Effector memory CD8-positive, alpha-beta T cell (primary cell): ENCODE measurements around the gene FSTL5.

Source experiments
- ATAC-seq: fragments of 150-1000 bp; cut with Tn5 transposase; replicated peaks from 2 replicates; pipeline ENCODE4 v1.10.0; 2021; ENCODE audit warnings: mild to moderate bottlenecking, moderate library complexity
- DNase-seq, 3 experiments: peaks; one replicate each; pipeline ENCODE4 v3.0.0; 2021
- H3K27ac Mint-ChIP-seq, 2 donors: one replicate each; pipeline ENCODE4 v1.8.0; 2022; ENCODE audit warnings: mild to moderate bottlenecking in 2 of 2, mixed read lengths in 2 of 2, moderate library complexity in 2 of 2
- H3K27me3 Mint-ChIP-seq, 2 donors: one replicate each; pipeline ENCODE4 v1.8.0; 2022; ENCODE audit warnings: mixed read lengths in 2 of 2
- H3K36me3 Mint-ChIP-seq: one replicate; pipeline ENCODE4 v1.8.0; 2022; ENCODE audit warnings: mild to moderate bottlenecking, moderate library complexity, mixed read lengths; ENCODE audit not compliant: insufficient read depth
- H3K4me1 Mint-ChIP-seq, 2 donors: one replicate each; pipeline ENCODE4 v1.8.0; 2022; ENCODE audit warnings: low read depth in 2 of 2, mixed read lengths in 2 of 2
- H3K4me3 Mint-ChIP-seq, 2 donors: one replicate each; pipeline ENCODE4 v1.8.0; 2022; ENCODE audit warnings: mild to moderate bottlenecking in 2 of 2, mixed read lengths in 2 of 2, moderate library complexity in 2 of 2
- H3K9me3 Mint-ChIP-seq, 2 donors: one replicate each; pipeline ENCODE4 v1.8.0; 2022; ENCODE audit warnings: mixed read lengths in 2 of 2

The FSTL5 gene

GRCh38 chr4:161949946-161950725 is 213.7 kb downstream of the FSTL5 start:
- no peaks in the 10 kb centered on the region for H3K4me1 Mint-ChIP-seq
- H3K9me3 Mint-ChIP-seq, result peaks cover 11 to 14% of the 10 kb centered on the region in 2 donors
- H3K4me3 Mint-ChIP-seq, result no peak overlapping the region
- H3K27me3 Mint-ChIP-seq, result no peaks in the 10 kb centered on the region
- no peak for DNase-seq
- no peaks in the 10 kb centered on the region for H3K36me3 Mint-ChIP-seq
- no peak overlapping the region for H3K27ac Mint-ChIP-seq
- ATAC-seq, result no peak

- Mint-ChIP-seq H3K4me1 (no peaks in the 10 kb centered on the region), H3K27ac (no peak overlapping the region), H3K4me3 (no peak overlapping the region), H3K36me3 (no peaks in the 10 kb centered on the region), H3K9me3 (peaks cover 14 to 15% of the 10 kb centered on the region in 2 donors), H3K27me3 (no peaks in the 10 kb centered on the region)
- ATAC-seq (no peak), DNase-seq (no peak)
Measured at GRCh38 chr4:161948026-161948770, 215.6 kb downstream of the FSTL5 start.

- Mint-ChIP-seq H3K27ac (no peak overlapping the region), H3K4me1 (no peaks in the 10 kb centered on the region)
- no peak for ATAC-seq
Measured at GRCh38 chr4:161937596-161937995, 226.2 kb downstream of the FSTL5 start.

GRCh38 chr4:161936625-161937550 is 226.9 kb downstream of the FSTL5 start:
- H3K27ac Mint-ChIP-seq, result no peak overlapping the region
- ATAC-seq (no peak), DNase-seq (no peak)
- H3K4me1 Mint-ChIP-seq, result no peaks in the 10 kb centered on the region
- H3K36me3 Mint-ChIP-seq, result no peaks in the 10 kb centered on the region
- no peak overlapping the region for H3K4me3 Mint-ChIP-seq
- peaks cover 0 to 6% of the 10 kb centered on the region in 2 donors for H3K9me3 Mint-ChIP-seq
- H3K27me3 Mint-ChIP-seq, result no peaks in the 10 kb centered on the region

More at GRCh38 chr4:161937596-161937995, 226.2 kb downstream of the FSTL5 start:
- DNase-seq, result no peak
- peaks cover 0 to 11% of the 10 kb centered on the region in 2 donors for H3K9me3 Mint-ChIP-seq
- H3K36me3 Mint-ChIP-seq, result no peaks in the 10 kb centered on the region
- no peaks in the 10 kb centered on the region for H3K27me3 Mint-ChIP-seq
- H3K4me3 Mint-ChIP-seq, result no peak overlapping the region

GRCh38 chr4:161931089-161931488 is 232.7 kb downstream of the FSTL5 start:
- no peak overlapping the region for H3K4me3 Mint-ChIP-seq
- H3K27me3 Mint-ChIP-seq, result no peaks in the 10 kb centered on the region
- ATAC-seq (no peak), DNase-seq (no peak)
- H3K9me3 Mint-ChIP-seq, result peaks cover 7 to 9% of the 10 kb centered on the region in 2 donors
- H3K36me3 Mint-ChIP-seq, result no peaks in the 10 kb centered on the region
- no peak overlapping the region for H3K27ac Mint-ChIP-seq
- H3K4me1 Mint-ChIP-seq, result no peaks in the 10 kb centered on the region

GRCh38 chr4:161929956-161930355 is 233.8 kb downstream of the FSTL5 start:
- H3K9me3 Mint-ChIP-seq, result peaks cover 6 to 7% of the 10 kb centered on the region in 2 donors
- no peaks in the 10 kb centered on the region for H3K4me1 Mint-ChIP-seq
- H3K27ac Mint-ChIP-seq, result no peak overlapping the region
- ATAC-seq, result no peak
- H3K4me3 Mint-ChIP-seq, result no peak overlapping the region
- no peak for DNase-seq
- H3K27me3 Mint-ChIP-seq, result no peaks in the 10 kb centered on the region
- no peaks in the 10 kb centered on the region for H3K36me3 Mint-ChIP-seq

- DNase-seq, result no peak
- H3K27me3 Mint-ChIP-seq, result no peaks in the 10 kb centered on the region
- H3K4me3 Mint-ChIP-seq, result no peak overlapping the region
Measured at GRCh38 chr4:161926033-161926828, 237.6 kb downstream of the FSTL5 start.

GRCh38 chr4:161920304-161921052 is 243.3 kb downstream of the FSTL5 start:
- no peak for ATAC-seq
- H3K4me3 Mint-ChIP-seq, result no peak overlapping the region
- peaks cover 0 to 4% of the 10 kb centered on the region in 2 donors for H3K9me3 Mint-ChIP-seq
- H3K4me1 Mint-ChIP-seq, result no peaks in the 10 kb centered on the region
- no peaks in the 10 kb centered on the region for H3K27me3 Mint-ChIP-seq
- no peak for DNase-seq
- H3K36me3 Mint-ChIP-seq, result no peaks in the 10 kb centered on the region
- H3K27ac Mint-ChIP-seq, result no peak overlapping the region

More at GRCh38 chr4:161926033-161926828, 237.6 kb downstream of the FSTL5 start:
- H3K36me3 Mint-ChIP-seq, result no peaks in the 10 kb centered on the region
- peaks cover 7% of the 10 kb centered on the region in 2 donors for H3K9me3 Mint-ChIP-seq
- no peak overlapping the region for H3K27ac Mint-ChIP-seq
- no peaks in the 10 kb centered on the region for H3K4me1 Mint-ChIP-seq
- ATAC-seq, result no peak

GRCh38 chr4:161919442-161920220 is 244.2 kb downstream of the FSTL5 start:
- no peak for DNase-seq
- no peak overlapping the region for H3K4me3 Mint-ChIP-seq
- no peaks in the 10 kb centered on the region for H3K27me3 Mint-ChIP-seq
- peaks cover 0 to 4% of the 10 kb centered on the region in 2 donors for H3K9me3 Mint-ChIP-seq
- no peak overlapping the region for H3K27ac Mint-ChIP-seq
- ATAC-seq, result no peak
- H3K36me3 Mint-ChIP-seq, result no peaks in the 10 kb centered on the region
- H3K4me1 Mint-ChIP-seq, result no peaks in the 10 kb centered on the region

GRCh38 chr4:161916035-161916434 is 247.8 kb downstream of the FSTL5 start:
- H3K4me1 Mint-ChIP-seq, result no peaks in the 10 kb centered on the region
- H3K27ac Mint-ChIP-seq, result no peak overlapping the region
- no peaks in the 10 kb centered on the region for H3K36me3 Mint-ChIP-seq

GRCh38 chr4:161907590-161907955 is 256.2 kb downstream of the FSTL5 start:
- H3K27ac Mint-ChIP-seq, result no peak overlapping the region
- ATAC-seq (no peak), DNase-seq (no peak)
- no peaks in the 10 kb centered on the region for H3K36me3 Mint-ChIP-seq
- H3K4me1 Mint-ChIP-seq, result no peaks in the 10 kb centered on the region
- no peaks in the 10 kb centered on the region for H3K27me3 Mint-ChIP-seq
- H3K4me3 Mint-ChIP-seq, result no peak overlapping the region
- H3K9me3 Mint-ChIP-seq, result peaks cover 4 to 10% of the 10 kb centered on the region in 2 donors

More at GRCh38 chr4:161916035-161916434, 247.8 kb downstream of the FSTL5 start:
- H3K4me3 Mint-ChIP-seq, result no peak overlapping the region
- no peak for ATAC-seq
- peaks cover 2 to 7% of the 10 kb centered on the region in 2 donors for H3K9me3 Mint-ChIP-seq
- no peak for DNase-seq
- H3K27me3 Mint-ChIP-seq, result no peaks in the 10 kb centered on the region
